Measurements from ENCODE around the gene GNAQ.

Gene GNAQ

DNA sequence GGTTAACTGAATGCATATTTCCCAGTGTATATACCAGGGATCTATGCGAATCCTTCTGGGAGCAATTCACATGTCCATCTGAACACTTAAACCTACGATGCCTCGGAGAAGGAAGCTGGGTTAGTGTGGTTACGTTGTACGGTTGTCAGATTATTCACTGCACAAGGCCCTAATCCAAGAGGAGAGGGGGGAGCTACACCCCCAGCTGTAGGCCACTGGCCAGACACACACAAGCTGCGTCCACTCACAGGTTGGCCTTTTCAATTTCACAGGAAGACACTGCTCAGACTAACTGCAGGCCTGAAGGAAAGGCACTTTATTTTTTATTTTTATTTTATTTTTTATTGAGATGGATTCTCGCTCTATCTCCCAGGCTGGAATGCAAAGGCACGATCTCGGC lies 199.0 kb downstream of the GNAQ start:
- Histone ChIP-seq H3K27me3 (ENCODE audit: control insufficient read depth in 5 of 5, insufficient read depth in 4 of 5, low read length in 5 of 5) (no peaks in the 10 kb centered on the region), H3K36me3 (ENCODE audit: control insufficient read depth in 5 of 5, insufficient read depth in 5 of 5, low read length in 5 of 5) (no peaks in the 10 kb centered on the region), H3K4me1 (ENCODE audit: control insufficient read depth in 5 of 5, insufficient read depth in 5 of 5, low read length in 5 of 5) (peaks cover 0 to 10% (median 6%) of the 10 kb centered on the region in 5 donors), H3K27ac (ENCODE audit: low read depth, low read length) (no peak overlapping the region), H3K9ac (ENCODE audit: low read length in 5 of 5) (no peak overlapping the region), H3K4me3 (ENCODE audit: low read depth in 1 of 5, low read length in 5 of 5) (no peak overlapping the region), H3K9me3 (ENCODE audit: control insufficient read depth in 5 of 5, low read length in 5 of 5) (no peaks in the 10 kb centered on the region)

- Histone ChIP-seq H3K27ac (ENCODE audit: low read depth, low read length) (no peak overlapping the region), H3K27me3 (ENCODE audit: control insufficient read depth in 5 of 5, insufficient read depth in 4 of 5, low read length in 5 of 5) (no peaks in the 10 kb centered on the region), H3K36me3 (ENCODE audit: control insufficient read depth in 5 of 5, insufficient read depth in 5 of 5, low read length in 5 of 5) (no peaks in the 10 kb centered on the region), H3K9me3 (ENCODE audit: control insufficient read depth in 5 of 5, low read length in 5 of 5) (no peaks in the 10 kb centered on the region), H3K4me1 (ENCODE audit: control insufficient read depth in 5 of 5, insufficient read depth in 5 of 5, low read length in 5 of 5) (peaks cover 0 to 10% (median 7%) of the 10 kb centered on the region in 5 donors), H3K4me3 (ENCODE audit: low read depth in 1 of 5, low read length in 5 of 5) (no peak overlapping the region), H3K9ac (ENCODE audit: low read length in 5 of 5) (no peak overlapping the region)
Measured at GRCh38 chr9:77831781-77832180, 199.8 kb downstream of the GNAQ start.

GRCh38 chr9:77830618-77831285 lies 200.9 kb downstream of the GNAQ start:
- no peaks in the 10 kb centered on the region for H3K36me3 ChIP-seq (ENCODE audit: control insufficient read depth in 5 of 5, insufficient read depth in 5 of 5, low read length in 5 of 5)
- H3K4me1 ChIP-seq (ENCODE audit: control insufficient read depth in 5 of 5, insufficient read depth in 5 of 5, low read length in 5 of 5) = peaks cover 0 to 10% (median 7%) of the 10 kb centered on the region in 5 donors
- no peak overlapping the region for H3K4me3 ChIP-seq (ENCODE audit: low read depth in 1 of 5, low read length in 5 of 5)
- H3K27me3 ChIP-seq (ENCODE audit: control insufficient read depth in 5 of 5, insufficient read depth in 4 of 5, low read length in 5 of 5) = no peaks in the 10 kb centered on the region
- no peak overlapping the region for H3K9ac ChIP-seq (ENCODE audit: low read length in 5 of 5)
- no peak overlapping the region for H3K27ac ChIP-seq (ENCODE audit: low read depth, low read length)
- H3K9me3 ChIP-seq (ENCODE audit: control insufficient read depth in 5 of 5, low read length in 5 of 5) = no peaks in the 10 kb centered on the region

DNA sequence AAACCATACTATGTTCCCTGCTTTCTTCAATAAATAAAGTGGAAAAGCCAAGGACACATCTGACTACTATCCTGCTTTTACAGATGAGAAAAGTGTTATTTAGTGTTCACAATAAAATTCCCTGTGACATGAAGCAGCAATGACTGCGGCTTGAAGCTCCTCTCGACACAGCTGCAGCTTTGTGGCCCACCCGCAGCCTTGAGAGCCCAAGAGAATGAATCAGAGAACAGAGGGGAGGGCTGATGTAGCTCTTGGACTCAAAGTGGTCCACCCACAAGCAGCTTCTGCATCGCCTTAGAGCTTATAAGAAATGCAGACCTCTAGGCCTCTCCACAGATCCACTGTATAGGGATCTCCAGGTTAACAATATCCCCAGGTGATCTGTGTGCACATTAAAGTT lies 202.2 kb downstream of the GNAQ start:
- no peaks in the 10 kb centered on the region for H3K9me3 ChIP-seq (ENCODE audit: control insufficient read depth in 5 of 5, low read length in 5 of 5)
- no peak overlapping the region for H3K4me3 ChIP-seq (ENCODE audit: low read depth in 1 of 5, low read length in 5 of 5)
- H3K36me3 ChIP-seq (ENCODE audit: control insufficient read depth in 5 of 5, insufficient read depth in 5 of 5, low read length in 5 of 5) = no peaks in the 10 kb centered on the region
- H3K27me3 ChIP-seq (ENCODE audit: control insufficient read depth in 5 of 5, insufficient read depth in 4 of 5, low read length in 5 of 5) = no peaks in the 10 kb centered on the region
- peaks cover 0 to 10% (median 7%) of the 10 kb centered on the region in 5 donors for H3K4me1 ChIP-seq (ENCODE audit: control insufficient read depth in 5 of 5, insufficient read depth in 5 of 5, low read length in 5 of 5)
- H3K27ac ChIP-seq (ENCODE audit: low read depth, low read length) = no peak overlapping the region
- no peak overlapping the region for H3K9ac ChIP-seq (ENCODE audit: low read length in 5 of 5)

GRCh38 chr9:77827104-77827784 lies 204.4 kb downstream of the GNAQ start:
- no peaks in the 10 kb centered on the region for H3K36me3 ChIP-seq (ENCODE audit: control insufficient read depth in 5 of 5, insufficient read depth in 5 of 5, low read length in 5 of 5)
- peaks cover 0 to 13% (median 8%) of the 10 kb centered on the region in 5 donors for H3K4me1 ChIP-seq (ENCODE audit: control insufficient read depth in 5 of 5, insufficient read depth in 5 of 5, low read length in 5 of 5)
- no peak overlapping the region for H3K4me3 ChIP-seq (ENCODE audit: low read depth in 1 of 5, low read length in 5 of 5)
- H3K27me3 ChIP-seq (ENCODE audit: control insufficient read depth in 5 of 5, insufficient read depth in 4 of 5, low read length in 5 of 5) = no peaks in the 10 kb centered on the region
- H3K9ac ChIP-seq (ENCODE audit: low read length in 5 of 5) = no peak overlapping the region
- no peak overlapping the region for H3K27ac ChIP-seq (ENCODE audit: low read depth, low read length)
- H3K9me3 ChIP-seq (ENCODE audit: control insufficient read depth in 5 of 5, low read length in 5 of 5) = no peaks in the 10 kb centered on the region

DNA sequence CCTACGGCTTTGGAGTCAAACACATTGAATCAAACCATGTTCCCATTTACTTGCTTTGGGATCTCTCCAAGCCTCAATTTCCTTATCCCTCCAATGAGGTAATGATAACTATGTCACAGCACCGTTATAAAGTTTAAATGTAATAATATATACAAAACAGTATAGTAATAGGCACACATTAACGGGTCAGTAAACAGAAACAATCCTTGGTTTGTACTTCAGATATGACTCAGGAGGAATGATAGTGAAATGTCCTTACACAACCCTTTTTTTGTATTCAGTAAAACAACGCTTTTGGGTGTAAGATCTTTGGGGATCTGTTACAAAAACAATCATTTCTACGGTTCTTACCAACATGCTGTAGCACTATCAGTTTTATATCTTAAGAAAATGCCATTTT lies 205.0 kb downstream of the GNAQ start:
- Histone ChIP-seq H3K27ac (ENCODE audit: low read depth, low read length) (no peak overlapping the region), H3K4me1 (ENCODE audit: control insufficient read depth in 5 of 5, insufficient read depth in 5 of 5, low read length in 5 of 5) (peaks cover 0 to 14% (median 9%) of the 10 kb centered on the region in 5 donors), H3K9ac (ENCODE audit: low read length in 5 of 5) (no peak overlapping the region), H3K27me3 (ENCODE audit: control insufficient read depth in 5 of 5, insufficient read depth in 4 of 5, low read length in 5 of 5) (no peaks in the 10 kb centered on the region), H3K4me3 (ENCODE audit: low read depth in 1 of 5, low read length in 5 of 5) (no peak overlapping the region), H3K9me3 (ENCODE audit: control insufficient read depth in 5 of 5, low read length in 5 of 5) (no peaks in the 10 kb centered on the region), H3K36me3 (ENCODE audit: control insufficient read depth in 5 of 5, insufficient read depth in 5 of 5, low read length in 5 of 5) (no peaks in the 10 kb centered on the region)

DNA sequence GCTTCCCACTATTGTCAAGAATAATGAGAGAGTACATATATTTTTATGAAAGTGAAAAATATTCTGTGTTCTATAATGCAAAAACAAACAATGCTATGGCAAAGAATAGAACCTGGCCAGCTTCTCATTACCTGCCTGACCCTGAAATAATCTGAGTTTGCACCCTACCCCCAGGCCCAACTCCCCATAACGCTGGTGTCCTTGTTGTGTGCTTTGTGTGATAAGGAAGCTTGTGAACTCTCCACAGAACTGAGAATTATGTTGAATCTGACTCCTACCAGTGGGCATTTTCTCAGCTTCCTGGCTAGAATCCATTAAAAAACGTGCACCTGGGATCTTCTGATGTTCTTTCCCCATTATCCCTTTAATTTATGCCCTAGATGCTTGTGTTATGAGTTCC lies 205.5 kb downstream of the GNAQ start:
- H3K36me3 ChIP-seq (ENCODE audit: control insufficient read depth in 5 of 5, insufficient read depth in 5 of 5, low read length in 5 of 5) = no peaks in the 10 kb centered on the region
- H3K4me3 ChIP-seq (ENCODE audit: low read depth in 1 of 5, low read length in 5 of 5) = no peak overlapping the region
- H3K27ac ChIP-seq (ENCODE audit: low read depth, low read length) = no peak overlapping the region
- H3K4me1 ChIP-seq (ENCODE audit: control insufficient read depth in 5 of 5, insufficient read depth in 5 of 5, low read length in 5 of 5) = peaks cover 0 to 14% (median 9%) of the 10 kb centered on the region in 5 donors
- no peaks in the 10 kb centered on the region for H3K9me3 ChIP-seq (ENCODE audit: control insufficient read depth in 5 of 5, low read length in 5 of 5)
- no peaks in the 10 kb centered on the region for H3K27me3 ChIP-seq (ENCODE audit: control insufficient read depth in 5 of 5, insufficient read depth in 4 of 5, low read length in 5 of 5)
- no peak overlapping the region for H3K9ac ChIP-seq (ENCODE audit: low read length in 5 of 5)

DNA sequence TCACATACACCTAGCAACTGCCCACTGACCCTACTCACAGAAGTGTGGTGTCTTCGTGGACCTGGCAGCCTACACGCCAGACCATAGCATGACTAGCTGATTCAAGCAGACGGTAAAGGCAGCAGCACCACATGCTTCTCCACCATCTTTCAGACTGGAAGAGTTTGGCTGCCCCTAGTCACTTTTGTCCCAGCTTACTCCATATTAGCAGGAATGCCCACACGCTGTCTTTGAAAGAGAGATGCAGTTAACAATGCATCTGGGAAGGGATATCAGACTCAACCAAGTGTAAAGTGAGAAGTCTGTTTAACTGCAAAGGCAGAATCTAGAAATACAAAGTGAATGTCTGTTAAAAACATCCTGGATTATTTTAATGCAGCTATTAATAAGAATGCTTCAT lies 206.2 kb downstream of the GNAQ start:
- Histone ChIP-seq H3K27me3 (ENCODE audit: control insufficient read depth in 5 of 5, insufficient read depth in 4 of 5, low read length in 5 of 5) (no peaks in the 10 kb centered on the region), H3K4me1 (ENCODE audit: control insufficient read depth in 5 of 5, insufficient read depth in 5 of 5, low read length in 5 of 5) (peaks cover 0 to 8% (median 5%) of the 10 kb centered on the region in 5 donors), H3K9ac (ENCODE audit: low read length in 5 of 5) (no peak overlapping the region), H3K36me3 (ENCODE audit: control insufficient read depth in 5 of 5, insufficient read depth in 5 of 5, low read length in 5 of 5) (no peaks in the 10 kb centered on the region), H3K27ac (ENCODE audit: low read depth, low read length) (no peak overlapping the region), H3K4me3 (ENCODE audit: low read depth in 1 of 5, low read length in 5 of 5) (no peak overlapping the region), H3K9me3 (ENCODE audit: control insufficient read depth in 5 of 5, low read length in 5 of 5) (no peaks in the 10 kb centered on the region)

GRCh38 chr9:77820293-77820954 lies 211.2 kb downstream of the GNAQ start:
- Histone ChIP-seq H3K9me3 (ENCODE audit: control insufficient read depth in 5 of 5, low read length in 5 of 5) (no peaks in the 10 kb centered on the region), H3K4me1 (ENCODE audit: control insufficient read depth in 5 of 5, insufficient read depth in 5 of 5, low read length in 5 of 5) (peaks cover 0 to 20% (median 4%) of the 10 kb centered on the region in 5 donors), H3K27ac (ENCODE audit: low read depth, low read length) (no peak overlapping the region), H3K27me3 (ENCODE audit: control insufficient read depth in 5 of 5, insufficient read depth in 4 of 5, low read length in 5 of 5) (no peaks in the 10 kb centered on the region), H3K9ac (ENCODE audit: low read length in 5 of 5) (no peak overlapping the region), H3K4me3 (ENCODE audit: low read depth in 1 of 5, low read length in 5 of 5) (no peak overlapping the region), H3K36me3 (ENCODE audit: control insufficient read depth in 5 of 5, insufficient read depth in 5 of 5, low read length in 5 of 5) (peaks cover 0 to 2% (median 0%) of the 10 kb centered on the region in 5 donors)

GRCh38 chr9:77819657-77820056 lies 212.0 kb downstream of the GNAQ start:
- no peak overlapping the region for H3K9ac ChIP-seq (ENCODE audit: low read length in 5 of 5)
- H3K27me3 ChIP-seq (ENCODE audit: control insufficient read depth in 5 of 5, insufficient read depth in 4 of 5, low read length in 5 of 5) = no peaks in the 10 kb centered on the region
- no peaks in the 10 kb centered on the region for H3K9me3 ChIP-seq (ENCODE audit: control insufficient read depth in 5 of 5, low read length in 5 of 5)
- H3K36me3 ChIP-seq (ENCODE audit: control insufficient read depth in 5 of 5, insufficient read depth in 5 of 5, low read length in 5 of 5) = peaks cover 0 to 6% (median under 1%) of the 10 kb centered on the region in 5 donors
- no peak overlapping the region for H3K27ac ChIP-seq (ENCODE audit: low read depth, low read length)
- peaks cover 0 to 20% (median 4%) of the 10 kb centered on the region in 5 donors for H3K4me1 ChIP-seq (ENCODE audit: control insufficient read depth in 5 of 5, insufficient read depth in 5 of 5, low read length in 5 of 5)
- no peak overlapping the region for H3K4me3 ChIP-seq (ENCODE audit: low read depth in 1 of 5, low read length in 5 of 5)
